Smooth muscle cell (in vitro differentiated cells): Measurements from ENCODE around the gene TRABD2B. TPM values are rescaled to one million over a fixed set of nuclear protein-coding genes. Genes with fewer than 3 reads are reported as not detected.

Experiments used
- DNase-seq: peaks from one replicate; lab custom pipeline; 2025; ENCODE audit not compliant: unreplicated experiment; lab: John Stamatoyannopoulos, UW
- H2AFZ ChIP-seq: fragments of 200-600 bp; sonication (generic); 2 replicates; pipeline ENCODE4 v1.6.0; 2016; ENCODE audit warnings: antibody characterized with exemption, low read depth, mild to moderate bottlenecking
- H3F3A ChIP-seq: fragments of 200-600 bp; sonication (generic); 2 replicates; pipeline ENCODE4 v1.6.0; 2017; ENCODE audit warnings: antibody characterized with exemption, low read depth
- H3K27ac ChIP-seq: fragments of 200-600 bp; sonication (generic); 2 replicates; pipeline ENCODE4 v1.5.1; 2016; ENCODE audit warnings: low read depth, mild to moderate bottlenecking
- H3K27me3 ChIP-seq: fragments of 200-600 bp; sonication (generic); 2 replicates; pipeline ENCODE4 v1.6.1; 2016; ENCODE audit warnings: low read depth, mild to moderate bottlenecking
- H3K36me3 ChIP-seq: fragments of 200-600 bp; sonication (generic); 2 replicates; pipeline ENCODE4 v1.5.1; 2016; ENCODE audit warnings: low read depth
- H3K4me1 ChIP-seq: fragments of 200-600 bp; sonication (generic); 2 replicates; pipeline ENCODE4 v1.5.1; 2016; ENCODE audit warnings: low read depth
- H3K4me2 ChIP-seq: fragments of 200-600 bp; sonication (generic); 2 replicates; pipeline ENCODE4 v1.6.0; 2016; ENCODE audit warnings: mild to moderate bottlenecking
- H3K4me3 ChIP-seq: fragments of 200-600 bp; sonication (generic); 2 replicates; pipeline ENCODE4 v1.5.1; 2016; ENCODE audit warnings: mild to moderate bottlenecking
- H3K79me2 ChIP-seq: fragments of 200-600 bp; sonication (generic); 2 replicates; pipeline ENCODE4 v1.6.0; 2016; ENCODE audit warnings: low read depth, mild to moderate bottlenecking
- H3K9ac ChIP-seq: fragments of 200-600 bp; sonication (generic); 2 replicates; pipeline ENCODE4 v1.6.0; 2016; ENCODE audit warnings: low read depth
- H3K9me3 ChIP-seq: fragments of 200-600 bp; sonication (generic); replicated peaks from 2 replicates; pipeline ENCODE4 v1.5.1; 2016; ENCODE audit warnings: low read depth
- H4K20me1 ChIP-seq: fragments of 200-600 bp; sonication (generic); 2 replicates; pipeline ENCODE4 v1.6.0; 2016; ENCODE audit warnings: low read depth
- WGBS: methylation state at CpG from one replicate; pipeline ENCODE4 v1.1.7; 2016; ENCODE audit warnings: low lambda C conversion rate; 5-methylcytosine and 5-hydroxymethylcytosine counted together
- polyA plus RNA-seq: library from polyadenylated mRNA; unstranded; fragments of >200 nt; fragmentation: Nextera tagmentation; extraction: Ambion mirVana; gene quantifications from 2 replicates; pipeline ENCODE4 v1.2.1, GENCODE V29; 2016
- total RNA-seq: library from RNA; depleted of rRNA; stranded (reverse); fragments of >200 nt; gene quantifications from 2 replicates; pipeline ENCODE4 v1.2.3, GENCODE V29; 2014
- TF ChIP-seq, protein P1 (sequence below): fragments of 200-600 bp; sonication (generic); IDR thresholded peaks from 2 replicates; pipeline ENCODE4 v1.5.1; 2017; ENCODE audit warnings: borderline replicate concordance, mild to moderate bottlenecking, antibody characterized with exemption; ENCODE audit not compliant: insufficient read depth, poor library complexity, severe bottlenecking

The TRABD2B gene
- total and polyA plus RNA-seq, 2 experiments from 2014 or later = 0.94 to 4.9 TPM

DNA sequence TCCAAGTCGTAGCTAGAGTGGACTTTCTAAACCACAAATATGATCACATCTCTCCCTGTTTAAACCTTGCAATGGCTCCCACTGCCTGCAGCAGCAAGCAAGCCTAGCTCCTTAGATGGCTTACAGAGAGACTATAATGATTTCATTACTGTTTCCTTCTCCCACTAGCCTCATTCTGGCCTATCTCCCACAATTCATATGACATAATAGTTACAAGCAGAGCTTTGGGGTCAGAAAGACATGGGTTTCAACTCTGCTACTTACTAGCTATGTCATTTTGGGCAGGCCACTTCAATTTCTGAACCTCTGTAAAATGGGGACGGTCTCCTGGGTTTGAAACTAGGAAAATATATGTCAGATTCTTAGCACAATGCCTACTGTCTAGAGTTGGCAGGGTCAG is 143.3 kb downstream of the TRABD2B start:
- no peaks in the 10 kb centered on the region for H3K4me1 ChIP-seq
- no peaks in the 10 kb centered on the region for H3F3A ChIP-seq
- no peak overlapping the region for H2AFZ ChIP-seq
- no peaks in the 10 kb centered on the region for H3K9me3 ChIP-seq
- H3K4me3 ChIP-seq = no peak overlapping the region
- H3K36me3 ChIP-seq = no peaks in the 10 kb centered on the region
- H4K20me1 ChIP-seq = peaks cover 68% of the 10 kb centered on the region
- no peak overlapping the region for H3K9ac ChIP-seq
- no peak for DNase-seq
- H3K79me2 ChIP-seq = no peaks in the 10 kb centered on the region
- H3K4me2 ChIP-seq = no peak overlapping the region
- WGBS = 80% methylated on average over 2 of the region's 2 CpGs
- TF ChIP-seq, protein P1, sequence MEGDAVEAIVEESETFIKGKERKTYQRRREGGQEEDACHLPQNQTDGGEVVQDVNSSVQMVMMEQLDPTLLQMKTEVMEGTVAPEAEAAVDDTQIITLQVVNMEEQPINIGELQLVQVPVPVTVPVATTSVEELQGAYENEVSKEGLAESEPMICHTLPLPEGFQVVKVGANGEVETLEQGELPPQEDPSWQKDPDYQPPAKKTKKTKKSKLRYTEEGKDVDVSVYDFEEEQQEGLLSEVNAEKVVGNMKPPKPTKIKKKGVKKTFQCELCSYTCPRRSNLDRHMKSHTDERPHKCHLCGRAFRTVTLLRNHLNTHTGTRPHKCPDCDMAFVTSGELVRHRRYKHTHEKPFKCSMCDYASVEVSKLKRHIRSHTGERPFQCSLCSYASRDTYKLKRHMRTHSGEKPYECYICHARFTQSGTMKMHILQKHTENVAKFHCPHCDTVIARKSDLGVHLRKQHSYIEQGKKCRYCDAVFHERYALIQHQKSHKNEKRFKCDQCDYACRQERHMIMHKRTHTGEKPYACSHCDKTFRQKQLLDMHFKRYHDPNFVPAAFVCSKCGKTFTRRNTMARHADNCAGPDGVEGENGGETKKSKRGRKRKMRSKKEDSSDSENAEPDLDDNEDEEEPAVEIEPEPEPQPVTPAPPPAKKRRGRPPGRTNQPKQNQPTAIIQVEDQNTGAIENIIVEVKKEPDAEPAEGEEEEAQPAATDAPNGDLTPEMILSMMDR = no peak
- no peaks in the 10 kb centered on the region for H3K27me3 ChIP-seq
- H3K27ac ChIP-seq = no peak overlapping the region

DNA sequence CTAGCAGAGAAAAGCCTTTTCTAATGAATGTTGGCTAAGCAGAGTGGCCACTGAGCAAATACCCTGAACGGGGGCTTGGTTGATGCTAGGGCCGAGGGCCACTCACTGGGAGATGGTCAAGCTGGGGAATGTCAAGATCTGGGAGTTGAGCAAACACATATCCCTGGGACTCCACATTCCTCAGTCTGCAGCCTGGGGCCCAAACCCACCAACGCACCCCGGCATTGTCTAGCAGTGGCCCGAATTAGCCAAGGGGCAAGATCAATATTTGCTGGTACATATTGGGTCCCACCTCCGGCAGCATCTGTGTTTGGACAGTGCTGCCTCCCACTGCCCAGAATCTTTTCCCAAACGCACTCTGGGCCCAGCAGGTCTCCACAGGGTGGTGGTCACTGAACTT is 144.1 kb downstream of the TRABD2B start:
- 91% methylated on average over 7 of the region's 7 CpGs for WGBS
- no peak for DNase-seq
- Histone ChIP-seq H4K20me1 (peaks cover 69% of the 10 kb centered on the region), H3K27me3 (no peaks in the 10 kb centered on the region), H3K9me3 (no peaks in the 10 kb centered on the region), H3K4me3 (no peak overlapping the region), H3K9ac (no peak overlapping the region), H3K79me2 (no peaks in the 10 kb centered on the region), H3F3A (no peaks in the 10 kb centered on the region), H3K4me1 (no peaks in the 10 kb centered on the region), H3K4me2 (no peak overlapping the region), H3K36me3 (no peaks in the 10 kb centered on the region), H2AFZ (no peak overlapping the region), H3K27ac (no peak overlapping the region)
- TF ChIP-seq, protein P1 = no peak

DNA sequence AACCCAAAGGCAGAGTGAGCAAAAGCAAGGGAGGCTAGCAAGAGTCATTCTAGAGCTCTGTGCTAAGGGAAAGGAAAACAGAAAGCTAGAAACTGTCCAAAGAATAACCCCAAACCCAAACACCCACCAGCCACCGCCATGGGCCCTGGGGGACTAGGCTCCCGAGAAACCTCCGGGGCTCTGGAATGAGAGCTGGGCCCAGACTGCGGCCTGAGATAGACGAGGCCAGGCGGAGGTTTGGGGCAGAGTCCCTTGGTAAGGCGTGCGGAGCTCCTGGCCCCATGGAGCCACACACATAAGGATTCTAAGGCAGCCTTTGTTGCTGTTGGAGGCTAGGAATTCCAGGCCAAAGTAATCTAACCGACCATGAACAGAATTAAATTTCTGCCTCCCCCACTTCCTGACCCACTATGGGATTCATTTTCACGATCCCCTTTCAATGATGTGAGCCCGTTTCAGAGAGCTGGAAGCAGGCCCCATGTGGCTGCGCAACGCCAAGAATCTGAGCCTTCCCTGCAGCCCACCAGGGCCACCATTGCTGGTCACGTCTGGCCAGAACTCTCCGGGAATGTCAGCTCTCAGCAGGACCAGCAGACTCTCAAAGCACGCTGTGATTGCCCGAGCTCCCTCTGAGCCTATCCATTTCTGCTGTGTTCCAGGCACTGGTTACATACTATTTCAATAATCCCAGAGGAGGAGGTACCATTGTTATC is 145.0 kb downstream of the TRABD2B start:
- no peak overlapping the region for H3K4me2 ChIP-seq
- no peak overlapping the region for H2AFZ ChIP-seq
- H3K36me3 ChIP-seq = no peaks in the 10 kb centered on the region
- no peaks in the 10 kb centered on the region for H3F3A ChIP-seq
- no peaks in the 10 kb centered on the region for H3K27me3 ChIP-seq
- H3K27ac ChIP-seq = no peak overlapping the region
- H3K9me3 ChIP-seq = no peaks in the 10 kb centered on the region
- TF ChIP-seq, protein P1 = no peak
- no peak overlapping the region for H3K4me3 ChIP-seq
- no peaks in the 10 kb centered on the region for H3K4me1 ChIP-seq
- 92% methylated on average over 17 of the region's 17 CpGs for WGBS
- DNase-seq = no peak
- no peaks in the 10 kb centered on the region for H3K79me2 ChIP-seq
- peaks cover 67% of the 10 kb centered on the region for H4K20me1 ChIP-seq
- H3K9ac ChIP-seq = no peak overlapping the region

DNA sequence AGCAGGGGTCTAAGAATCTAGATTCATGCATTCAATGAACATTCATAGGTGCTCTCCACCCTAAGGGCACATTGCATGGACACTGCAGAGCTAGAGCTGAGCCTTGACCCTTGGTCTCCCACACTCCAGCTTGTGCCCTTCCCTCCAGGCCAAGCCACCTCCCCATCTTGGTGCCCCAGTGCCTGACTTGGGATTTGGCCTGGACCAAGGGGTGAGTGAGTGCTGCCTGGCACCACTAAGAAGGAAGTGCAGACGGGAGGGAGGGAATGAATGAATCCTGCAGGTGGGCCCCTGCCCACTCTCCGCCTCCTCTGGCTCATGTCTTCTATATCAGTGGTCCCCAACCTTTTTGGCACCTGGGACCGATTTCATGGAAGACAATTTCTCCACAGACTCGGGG is 146.7 kb downstream of the TRABD2B start:
- H3K79me2 ChIP-seq = no peaks in the 10 kb centered on the region
- no peaks in the 10 kb centered on the region for H3K27me3 ChIP-seq
- H2AFZ ChIP-seq = no peak overlapping the region
- H3K9ac ChIP-seq = no peak overlapping the region
- H3F3A ChIP-seq = no peaks in the 10 kb centered on the region
- WGBS = 95% methylated on average over 4 of the region's 4 CpGs
- no peak for DNase-seq
- H3K27ac ChIP-seq = no peak overlapping the region
- no peak overlapping the region for H3K4me3 ChIP-seq
- no peaks in the 10 kb centered on the region for H3K36me3 ChIP-seq
- no peaks in the 10 kb centered on the region for H3K9me3 ChIP-seq
- TF ChIP-seq, protein P1 = no peak
- no peaks in the 10 kb centered on the region for H3K4me1 ChIP-seq
- H4K20me1 ChIP-seq = peaks cover 59% of the 10 kb centered on the region
- no peak overlapping the region for H3K4me2 ChIP-seq
